HG03135 (cell line): ENCODE measurements around the gene PGM2L1.
"Not testable (repeated sequence)": the region's sequence is repeated elsewhere in the genome, so short reads cannot be mapped to it uniquely, and the experiment has no call there.

ENCODE experiments used
- ATAC-seq: cut with Tn5 transposase; IDR thresholded peaks from one replicate; pipeline ENCODE4 v1.9.1; 2021; ENCODE audit warnings: mild to moderate bottlenecking, moderate library complexity; ENCODE audit not compliant: unreplicated experiment

PGM2L1 gene

GRCh38 chr11:74403607-74404321 lies 5.5 kb upstream of the PGM2L1 start:
- no peak for ATAC-seq

DNA sequence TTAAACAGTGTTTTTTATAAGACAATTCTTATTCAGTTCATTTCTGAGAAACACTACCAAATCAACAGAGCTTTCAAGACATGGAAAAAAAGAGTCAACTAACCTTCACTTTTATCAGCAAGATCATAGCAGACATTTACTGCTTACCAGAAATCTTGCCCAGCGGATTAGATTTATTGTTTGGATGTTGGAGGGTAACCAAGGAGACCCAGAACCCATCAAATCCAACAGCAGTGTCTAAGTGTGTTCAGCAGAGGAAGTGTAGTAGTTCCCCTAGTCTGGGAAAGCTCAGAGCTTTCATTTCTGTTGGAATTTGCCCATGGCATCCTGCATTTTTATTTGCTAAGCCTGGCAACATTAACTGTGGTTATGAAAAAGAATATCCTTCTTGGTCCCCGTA lies 2.4 kb upstream of the PGM2L1 start:
- ATAC-seq = no peak

DNA sequence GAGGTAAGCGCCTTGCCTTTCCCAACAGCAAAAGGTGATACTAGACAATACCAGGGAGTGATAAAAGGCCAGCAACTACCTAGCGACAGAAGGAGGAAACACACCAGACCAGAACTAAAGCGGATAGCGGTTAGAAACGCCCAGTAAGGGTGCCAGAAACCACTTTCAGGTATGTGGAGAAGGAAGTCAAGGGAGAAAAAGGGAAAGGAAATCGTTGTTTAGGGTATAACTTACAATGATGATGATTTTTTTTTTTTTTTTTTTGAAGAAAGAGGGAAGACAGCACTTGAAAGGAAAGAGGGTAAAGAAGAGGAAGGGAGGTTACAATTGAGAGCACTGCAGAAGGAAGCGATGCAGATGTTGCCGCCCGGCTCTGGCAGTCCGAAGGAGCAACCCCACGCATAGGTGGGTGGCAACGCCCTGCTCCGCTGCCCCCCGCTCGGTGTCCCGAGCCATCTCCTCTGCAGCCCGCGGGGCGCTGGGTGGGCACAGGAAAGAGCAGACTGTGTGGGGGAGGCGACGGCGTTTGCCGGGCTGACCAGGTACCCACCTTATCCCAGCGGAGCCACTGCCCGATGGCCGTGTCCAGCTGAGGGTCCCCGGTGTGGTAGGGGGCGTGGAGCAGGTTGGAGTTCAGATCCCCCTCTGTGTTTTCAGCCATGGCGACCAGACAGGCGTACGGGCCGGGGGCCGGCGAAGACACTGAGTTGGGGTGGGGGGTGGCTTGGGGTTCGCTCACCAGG lies 561 bp downstream of the PGM2L1 start:
- ATAC-seq = peak; percentile 14

GRCh38 chr11:74392256-74392655 lies 6.0 kb downstream of the PGM2L1 start:
- ATAC-seq = no peak

DNA sequence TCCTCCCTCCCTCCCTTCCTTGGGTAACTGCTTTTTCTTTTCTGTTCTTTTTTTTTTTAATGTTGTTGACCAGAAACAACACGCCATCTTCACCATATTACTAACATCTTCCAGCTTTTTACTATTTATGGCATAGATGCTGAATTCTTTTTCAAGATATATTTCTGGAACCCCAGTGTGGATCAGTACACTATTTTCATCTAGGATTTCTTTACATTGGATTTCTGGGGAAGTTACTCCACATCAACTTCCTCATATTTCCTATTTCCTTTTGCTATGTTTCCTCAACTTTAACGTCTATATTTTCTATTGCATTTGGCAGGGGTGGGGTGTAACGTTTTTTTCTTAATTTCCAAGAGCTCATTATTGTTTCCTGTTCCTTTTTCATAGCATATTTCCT lies 7.0 kb downstream of the PGM2L1 start:
- no peak for ATAC-seq

DNA sequence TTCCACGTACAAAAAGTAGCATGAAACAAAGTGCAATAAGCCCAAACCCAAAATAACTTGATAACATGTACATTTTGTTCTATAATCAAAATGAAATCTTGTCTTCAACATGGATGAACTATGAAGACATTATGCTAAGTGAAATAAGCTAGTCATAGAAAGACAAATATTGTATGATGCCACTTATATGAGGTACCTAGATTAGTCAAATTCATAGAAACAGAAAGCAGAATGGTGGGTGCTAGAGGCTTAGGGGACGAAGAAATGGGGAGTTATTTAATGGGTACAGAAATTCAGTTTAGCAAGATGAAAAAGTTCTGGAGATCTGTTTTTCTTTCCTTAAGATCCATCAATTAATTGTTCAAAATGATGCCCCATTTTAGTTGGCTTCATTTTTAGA lies 7.5 kb downstream of the PGM2L1 start:
- no peak for ATAC-seq

GRCh38 chr11:74388678-74389327 lies 9.4 kb downstream of the PGM2L1 start:
- no peak for ATAC-seq

DNA sequence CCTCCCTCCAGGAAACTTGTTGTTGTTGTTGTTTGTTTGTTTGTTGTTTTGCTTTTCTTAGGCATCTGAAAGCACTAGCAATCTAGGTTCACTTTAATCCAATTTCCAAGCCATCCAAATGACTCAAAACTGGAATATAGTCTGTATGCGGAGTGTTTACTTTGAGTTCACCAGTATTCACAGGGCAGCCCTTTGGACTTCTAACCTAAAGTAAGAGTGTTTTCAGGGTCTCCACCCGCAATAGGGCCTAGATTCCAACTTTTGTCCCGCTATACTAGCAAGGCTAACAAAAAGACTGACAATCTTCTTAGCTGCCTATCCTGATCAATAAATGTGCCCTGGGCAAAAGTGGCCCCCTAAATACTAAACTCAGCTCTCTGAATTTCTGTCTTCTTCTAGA lies 13.6 kb downstream of the PGM2L1 start:
- ATAC-seq = no peak

DNA sequence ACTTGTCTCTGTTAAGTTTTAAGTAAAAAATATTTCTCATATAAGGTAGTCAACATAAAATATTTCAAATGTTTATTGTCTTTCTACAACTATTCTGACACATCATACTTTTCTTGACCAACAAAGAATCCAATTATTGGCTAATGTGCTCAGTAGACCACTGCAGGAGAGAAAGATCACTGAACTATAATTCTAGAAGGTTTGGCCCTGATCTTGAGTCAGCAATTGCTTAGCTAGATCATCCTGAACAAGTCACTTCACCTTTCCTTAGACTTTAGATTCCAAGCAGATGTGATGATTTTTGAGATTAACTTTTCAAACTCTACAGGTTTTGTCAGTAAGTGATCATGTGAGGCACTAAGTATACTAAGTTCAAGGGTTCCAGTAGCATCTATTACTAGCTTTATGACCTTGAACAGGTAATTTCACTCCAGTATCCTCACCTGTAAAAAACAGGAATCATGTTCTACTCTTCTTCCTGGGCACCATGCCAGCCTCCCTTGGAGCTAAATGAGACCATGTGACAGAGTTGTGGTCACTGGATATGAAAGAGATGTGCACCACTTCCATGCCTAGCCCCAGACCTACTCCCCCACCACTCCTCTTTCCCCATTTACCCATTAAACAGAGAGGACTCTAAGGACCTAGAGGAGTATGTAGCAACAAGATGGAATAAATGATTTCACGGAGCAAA lies 17.3 kb downstream of the PGM2L1 start:
- ATAC-seq = no peak

GRCh38 chr11:74377689-74378088 lies 20.5 kb downstream of the PGM2L1 start:
- no peak for ATAC-seq

DNA sequence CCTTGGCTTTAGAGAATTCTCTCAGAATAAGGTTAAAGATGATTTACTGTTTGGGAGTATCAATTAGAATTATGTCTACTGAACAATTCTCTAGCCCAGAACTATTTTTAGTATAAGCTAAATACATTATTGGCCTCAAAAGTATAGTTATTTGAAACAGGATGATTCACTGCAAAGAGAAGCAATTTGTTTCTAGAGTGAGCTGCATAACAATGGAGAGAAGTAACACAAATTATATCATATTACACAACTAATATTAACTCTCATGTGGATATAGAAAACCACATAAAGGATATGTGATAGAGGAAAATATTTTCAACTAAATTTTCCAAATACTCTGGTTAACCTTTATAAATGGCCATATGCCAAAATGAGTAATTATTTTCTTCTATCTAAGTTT lies 24.9 kb downstream of the PGM2L1 start:
- ATAC-seq = no peak

DNA sequence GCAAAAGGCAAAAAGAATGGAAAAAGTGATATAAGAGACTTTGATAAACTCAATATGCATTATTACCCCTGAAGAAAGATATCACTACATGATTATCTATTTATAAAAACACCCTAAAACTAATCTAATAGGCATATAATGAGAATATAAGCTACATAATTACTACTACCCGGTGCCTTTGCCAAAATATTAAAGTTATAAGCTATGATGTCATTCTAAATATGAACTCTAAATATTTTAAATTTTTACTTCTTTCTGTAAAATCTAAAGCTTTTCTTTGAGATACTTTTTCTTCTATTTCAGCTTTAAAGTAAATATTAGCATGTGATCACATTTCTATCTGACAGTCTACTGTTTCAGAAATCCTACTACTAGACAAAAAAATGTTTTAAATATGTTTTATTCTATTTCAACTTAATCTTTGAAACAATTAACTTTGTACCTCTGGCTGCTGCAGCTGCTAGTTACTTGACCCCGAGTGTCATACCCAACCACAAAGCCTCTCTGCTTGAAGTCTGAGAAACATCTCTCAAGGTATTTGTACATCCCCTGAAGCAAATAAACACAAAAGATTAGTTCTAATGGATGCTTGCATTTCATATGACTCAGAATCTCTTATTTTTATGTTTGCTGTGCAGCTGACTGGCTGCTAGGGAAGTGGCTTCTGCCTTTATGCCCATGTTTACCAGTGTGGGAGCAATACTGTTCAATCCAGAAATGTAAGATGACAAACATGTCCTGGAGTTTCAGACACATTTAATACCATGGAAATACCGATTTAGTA lies 26.8 kb downstream of the PGM2L1 start:
- no peak for ATAC-seq

DNA sequence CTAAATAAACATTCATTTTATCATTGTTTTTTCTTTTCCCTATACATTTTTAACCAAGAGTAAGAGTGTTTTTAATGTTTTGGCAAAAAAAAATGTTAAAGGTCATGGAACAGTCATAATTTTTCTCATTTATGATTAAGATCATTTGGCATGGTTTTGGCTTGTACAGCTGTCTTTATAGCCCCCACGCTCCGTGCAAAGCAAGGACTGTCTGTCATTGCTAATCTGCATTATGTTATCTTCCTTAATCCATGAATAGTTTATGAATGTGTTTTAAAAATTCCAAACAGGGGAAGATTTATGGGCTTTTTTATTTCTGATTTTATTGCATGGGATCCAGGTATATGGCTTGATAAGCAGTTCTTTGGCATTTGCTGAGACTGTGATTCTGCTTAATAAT lies 28.1 kb downstream of the PGM2L1 start:
- ATAC-seq = no peak

GRCh38 chr11:74367881-74368280 lies 30.4 kb downstream of the PGM2L1 start:
- no peak for ATAC-seq

DNA sequence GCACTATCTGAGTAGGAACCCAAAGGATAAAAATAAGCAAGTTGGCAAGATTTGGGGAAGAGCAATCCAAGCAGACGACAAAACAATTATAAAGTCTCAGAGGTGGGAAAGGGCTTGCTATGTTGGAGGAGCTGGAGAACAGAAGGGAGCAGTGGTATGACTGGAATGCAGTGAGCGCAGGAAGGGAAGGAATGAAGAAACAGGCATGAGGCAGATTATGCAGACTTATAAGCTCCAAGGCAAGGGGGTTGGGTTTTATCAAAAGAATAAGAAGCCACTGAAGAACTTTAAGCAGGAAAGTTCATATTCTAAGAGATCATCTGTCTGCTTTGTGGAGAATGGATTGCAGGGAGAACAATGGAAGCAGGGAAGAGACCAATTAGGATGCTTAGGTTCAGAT lies 31.7 kb downstream of the PGM2L1 start:
- no peak for ATAC-seq

DNA sequence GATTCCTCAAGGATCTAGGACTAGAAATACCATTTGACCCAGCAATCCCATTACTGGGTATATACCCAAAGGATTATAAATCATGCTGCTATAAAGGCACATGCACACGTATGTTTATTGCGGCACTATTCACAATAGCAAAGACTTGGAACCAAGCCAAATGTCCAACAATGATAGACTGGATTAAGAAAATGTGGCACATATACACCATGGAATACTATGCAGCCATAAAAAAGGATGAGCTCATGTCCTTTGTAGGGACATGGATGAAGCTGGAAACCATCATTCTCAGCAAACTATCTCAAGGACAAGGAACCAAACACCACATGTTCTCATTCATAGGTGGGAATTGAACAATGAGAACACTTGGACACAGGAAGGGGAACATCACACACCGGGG lies 32.4 kb downstream of the PGM2L1 start:
- not testable (repeated sequence) for ATAC-seq

DNA sequence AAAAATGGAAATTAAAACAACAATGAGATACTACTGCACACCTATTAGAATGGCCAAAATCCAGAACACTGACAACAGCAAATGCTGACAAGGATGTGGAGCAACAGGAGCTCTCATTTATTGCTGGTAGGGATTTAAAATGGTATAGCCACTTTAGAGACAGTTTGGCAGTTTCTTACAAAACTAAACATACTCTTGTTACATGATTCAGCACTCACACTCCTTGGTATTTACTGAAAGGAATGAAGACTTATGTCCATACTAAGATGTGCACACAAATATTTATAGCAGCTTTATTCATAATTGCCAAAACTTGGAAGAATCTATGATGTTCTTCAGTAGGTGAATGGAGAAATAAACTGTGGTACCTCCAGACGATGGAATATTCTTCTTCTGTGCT lies 40.8 kb downstream of the PGM2L1 start:
- ATAC-seq = no peak

- ATAC-seq = no peak
Observed at GRCh38 chr11:74355626-74356025, 42.6 kb downstream of the PGM2L1 start.

DNA sequence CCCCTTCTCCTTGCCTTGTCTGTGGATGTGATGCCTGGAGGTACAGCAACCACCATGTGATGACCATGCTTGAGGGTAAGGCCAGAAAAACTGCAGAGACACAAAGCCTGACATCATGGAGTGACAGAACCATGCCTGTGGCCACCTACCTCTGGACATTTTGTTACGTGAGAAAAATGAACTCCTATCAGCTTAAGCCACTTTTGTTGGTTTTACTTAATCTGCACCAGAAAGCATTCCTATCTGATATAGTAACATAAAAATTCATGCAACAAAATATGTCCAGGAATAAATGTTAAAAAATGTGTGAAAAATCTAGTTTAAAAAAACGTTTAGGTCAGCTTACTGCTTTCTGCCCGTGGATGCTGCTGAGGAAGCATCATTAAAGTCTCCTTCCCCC lies 44.2 kb downstream of the PGM2L1 start:
- ATAC-seq = no peak

DNA sequence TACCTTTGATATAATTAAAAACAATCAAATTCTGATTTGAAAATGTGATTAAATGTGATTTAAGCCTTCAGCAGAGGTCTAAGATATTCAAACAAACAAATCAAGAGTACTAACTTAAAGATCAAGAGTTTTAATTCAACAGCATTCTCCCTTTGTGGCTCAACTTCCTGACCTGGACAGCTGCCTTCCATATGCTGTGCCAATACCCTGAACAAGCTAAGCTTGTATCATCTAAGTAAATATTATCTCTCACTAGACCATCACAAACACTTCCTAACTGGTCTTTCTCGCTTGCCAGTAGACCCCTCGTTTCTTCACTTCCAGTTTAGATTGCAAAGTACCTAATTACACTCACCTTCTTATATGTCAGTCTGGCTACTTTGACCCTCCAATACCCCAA lies 50.9 kb downstream of the PGM2L1 start:
- ATAC-seq = no peak

DNA sequence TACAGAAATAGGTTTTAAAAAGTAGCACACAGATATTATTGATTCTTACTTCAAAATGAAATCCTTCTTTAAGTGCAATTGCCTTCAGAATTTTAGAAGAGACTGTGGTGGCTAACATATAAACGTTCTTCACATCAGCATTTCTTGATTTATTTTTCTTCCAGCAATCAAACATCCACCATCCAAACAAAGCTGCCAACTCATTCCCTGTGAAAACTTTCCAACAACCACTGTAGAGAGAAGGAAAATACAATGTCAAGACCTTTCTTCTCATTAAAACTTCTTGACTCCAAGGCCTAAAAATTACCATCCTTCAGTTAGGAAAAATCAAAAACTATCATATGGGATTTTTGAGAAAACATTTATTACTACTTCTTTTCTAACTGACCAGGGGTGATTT lies 52.8 kb downstream of the PGM2L1 start:
- ATAC-seq = no peak
